OCI-LY3 (cell line): ENCODE measurements around the gene SPPL2B.
A peak's percentile ranks its signal among the peaks of the same experiment; 100 is the strongest.

Experiments
- H2AFZ ChIP-seq: fragments of 200-600, 300-600 bp; shearing (Covaris generic); 2 replicates; pipeline ENCODE4 v1.6.0; 2014; ENCODE audit warnings: antibody characterized with exemption, low read depth, low read length
- H3K27ac ChIP-seq: fragments of 200-600, 300-600 bp; sonication (generic); 2 replicates; pipeline ENCODE4 v1.5.1; 2014; ENCODE audit warnings: mild to moderate bottlenecking, low read length, moderate library complexity, mixed read lengths
- H3K27me3 ChIP-seq: fragments of 200-600, 300-600 bp; sonication (generic); 2 replicates; pipeline ENCODE4 v1.6.1; 2014; ENCODE audit warnings: low read depth, low read length, mixed read lengths
- H3K36me3 ChIP-seq: fragments of 200-600, 300-600 bp; sonication (generic); replicated peaks from 2 replicates; pipeline ENCODE3; 2014; ENCODE audit warnings: low read depth, low read length, mixed read lengths
- H3K4me1 ChIP-seq: fragments of 300-600, 200-600 bp; sonication (generic); 2 replicates; pipeline ENCODE4 v1.6.1; 2014; ENCODE audit warnings: low read length, mixed read lengths
- H3K4me2 ChIP-seq: fragments of 200-600, 300-600 bp; sonication (generic); 2 replicates; pipeline ENCODE4 v1.6.1; 2014; ENCODE audit warnings: low read length, mixed read lengths
- H3K4me3 ChIP-seq: fragments of 300-600, 200-600 bp; sonication (generic); 2 replicates; pipeline ENCODE4 v1.5.1; 2014; ENCODE audit warnings: antibody characterized with exemption, mild to moderate bottlenecking, low read length, moderate library complexity
- H3K79me2 ChIP-seq: fragments of 300-600, 200-600 bp; shearing (Covaris generic); 2 replicates; pipeline ENCODE4 v1.6.1; 2014; ENCODE audit warnings: mild to moderate bottlenecking, low read length, mixed read lengths
- H3K9ac ChIP-seq: fragments of 300-600, 200-600 bp; shearing (Covaris generic); 2 replicates; pipeline ENCODE4 v1.6.0; 2014; ENCODE audit warnings: mild to moderate bottlenecking, low read length, moderate library complexity
- H3K9me3 ChIP-seq: fragments of 200-600, 300-600 bp; shearing (Covaris generic); 2 replicates; pipeline ENCODE4 v1.6.1; 2014; ENCODE audit warnings: low read length, mixed read lengths; ENCODE audit not compliant: insufficient read depth
- H4K20me1 ChIP-seq: fragments of 200-600, 300-600 bp; sonication (generic); 2 replicates; pipeline ENCODE4 v1.6.1; 2016; ENCODE audit warnings: low read length, mixed read lengths; ENCODE audit not compliant: insufficient read depth
- CTCF ChIP-seq: fragments of 200-600, 300-600 bp; sonication (generic); IDR thresholded peaks from 2 replicates; pipeline ENCODE4 v1.5.1; 2014; ENCODE audit warnings: antibody characterized with exemption, low read length, low read depth
- EZH2phosphoT487 ChIP-seq: fragments of 200-600 bp; shearing (Covaris generic); IDR thresholded peaks from 2 replicates; pipeline ENCODE4 v1.6.1; 2018; ENCODE audit warnings: antibody characterized with exemption, mixed run types, low read depth

Gene SPPL2B

GRCh38 chr19:2333027-2333806, 4.7 kb downstream of the SPPL2B start:
- Histone ChIP-seq H3K9me3 (no peaks in the 10 kb centered on the region; the same call in 1 of the 2 replicates), H3K4me1 (peaks cover 24% of the 10 kb centered on the region), H4K20me1 (peaks cover 23% of the 10 kb centered on the region; the same call in 1 of the 2 replicates), H3K27ac (no peak overlapping the region), H2AFZ (no peak overlapping the region), H3K27me3 (no peaks in the 10 kb centered on the region), H3K4me2 (no peak overlapping the region; the same call in 1 of the 2 replicates), H3K9ac (no peak overlapping the region), H3K36me3 (peaks cover 18% of the 10 kb centered on the region), H3K79me2 (peaks cover 83% of the 10 kb centered on the region), H3K4me3 (no peak overlapping the region)
- TF ChIP-seq CTCF (no peak), EZH2phosphoT487 (no peak)

DNA sequence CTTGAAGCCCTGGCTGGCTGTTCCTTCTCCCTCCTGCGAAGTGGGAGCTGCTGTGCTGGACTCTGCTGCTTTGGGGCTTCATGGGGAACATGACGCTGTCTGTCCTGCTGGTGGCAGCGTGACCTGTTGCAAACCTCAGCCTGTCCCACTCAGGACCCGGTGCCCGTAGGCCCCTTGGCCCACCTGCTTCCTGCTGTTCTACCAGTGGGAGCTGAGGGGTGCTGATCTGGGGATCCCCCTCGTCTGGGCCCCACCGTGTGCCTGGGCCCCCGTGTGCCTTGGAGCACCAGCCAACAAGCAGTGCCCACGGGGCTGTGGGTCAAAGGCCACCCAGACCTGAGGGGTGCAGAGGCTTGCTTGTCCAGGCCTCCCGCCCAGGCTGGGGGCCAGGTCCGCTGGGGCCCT, 5.3 kb downstream of the SPPL2B start:
- H3K4me2 ChIP-seq: no peak overlapping the region
- no peak overlapping the region for H3K27ac ChIP-seq
- peaks cover 24% of the 10 kb centered on the region for H3K4me1 ChIP-seq
- H3K27me3 ChIP-seq: no peaks in the 10 kb centered on the region
- no peak overlapping the region for H2AFZ ChIP-seq
- H3K9ac ChIP-seq: no peak overlapping the region
- TF ChIP-seq CTCF: peak; percentile 27
- TF ChIP-seq EZH2phosphoT487: no peak
- peaks cover 23% of the 10 kb centered on the region; the same call in 1 of the 2 replicates for H4K20me1 ChIP-seq
- peaks cover 80% of the 10 kb centered on the region for H3K79me2 ChIP-seq
- H3K4me3 ChIP-seq: no peak overlapping the region
- no peaks in the 10 kb centered on the region; the same call in 1 of the 2 replicates for H3K9me3 ChIP-seq
- peaks cover 18% of the 10 kb centered on the region for H3K36me3 ChIP-seq

- H3K79me2 ChIP-seq: peaks cover 74% of the 10 kb centered on the region
- H3K4me2 ChIP-seq: no peak overlapping the region
Measured at GRCh38 chr19:2334426-2334825, 5.9 kb downstream of the SPPL2B start.

More at GRCh38 chr19:2334426-2334825, 5.9 kb downstream of the SPPL2B start:
- H3K27me3 ChIP-seq: no peaks in the 10 kb centered on the region
- H4K20me1 ChIP-seq: peaks cover 23% of the 10 kb centered on the region; the same call in 1 of the 2 replicates
- no peak overlapping the region for H3K9ac ChIP-seq
- no peak overlapping the region for H3K4me3 ChIP-seq
- H3K9me3 ChIP-seq: no peaks in the 10 kb centered on the region; the same call in 1 of the 2 replicates
- no peak overlapping the region for H2AFZ ChIP-seq
- H3K27ac ChIP-seq: no peak overlapping the region
- H3K4me1 ChIP-seq: peaks cover 21% of the 10 kb centered on the region
- H3K36me3 ChIP-seq: peaks cover 18% of the 10 kb centered on the region
- TF ChIP-seq EZH2phosphoT487: no peak
- no peak for TF ChIP-seq CTCF
